HepG2 (cell line): ENCODE data around the gene SPC24. TPM values are rescaled to one million over a fixed set of nuclear protein-coding genes. Genes with fewer than 3 reads are reported as not detected.

ENCODE experiments used
- ASH2L ChIP-seq: fragments of 300-600, 200-600 bp; sonication (generic); IDR thresholded peaks from 2 replicates; pipeline ENCODE4 v1.7.0; 2017; ENCODE audit warnings: low read depth, mild to moderate bottlenecking, moderate library complexity, mixed read lengths, low read length; ENCODE audit not compliant: insufficient read length
- CBFB ChIP-seq: sonication (generic); formaldehyde crosslinking; IDR thresholded peaks from 2 replicates; pipeline ENCODE4 v1.4.0; 2020; ENCODE audit warnings: missing genetic modification reagents
- FOSL2 ChIP-seq: sonication (generic); formaldehyde crosslinking; IDR thresholded peaks from 2 replicates; pipeline ENCODE4 v1.4.0; 2020; ENCODE audit warnings: missing genetic modification reagents
- GATAD2A ChIP-seq: IDR thresholded peaks from 2 replicates; pipeline ENCODE4 v1.6.1; 2016
- GTF3A ChIP-seq: sonication (generic); formaldehyde crosslinking; conservative IDR thresholded peaks from 2 replicates; pipeline ENCODE4 v1.4.0; 2020; ENCODE audit warnings: mild to moderate bottlenecking, missing genetic modification reagents
- HOXD1 ChIP-seq: sonication (generic); formaldehyde crosslinking; IDR thresholded peaks from 2 replicates; pipeline ENCODE4 v1.5.0; 2020; ENCODE audit warnings: missing genetic modification reagents
- MED8 ChIP-seq: sonication (generic); formaldehyde crosslinking; IDR thresholded peaks from 2 replicates; pipeline ENCODE4 v1.8.1; 2023; ENCODE audit warnings: mild to moderate bottlenecking, missing genetic modification reagents; ENCODE audit not compliant: insufficient replicate concordance
- POLR2AphosphoS5 ChIP-seq: IDR thresholded peaks from 2 replicates; pipeline ENCODE4 v1.6.1; 2012; ENCODE audit warnings: low read depth, low read length
- RAD21 ChIP-seq: fragments of 450-650 bp; formaldehyde crosslinking; IDR thresholded peaks from 2 replicates; pipeline ENCODE4 v1.5.0; 2020; ENCODE audit warnings: mild to moderate bottlenecking
- TGIF2 ChIP-seq: IDR thresholded peaks from 2 replicates; pipeline ENCODE4 v1.6.1; 2016; ENCODE audit warnings: control low read depth, missing compliant biosample characterization
- ZNF329 ChIP-seq: sonication (generic); formaldehyde crosslinking; IDR thresholded peaks from 2 replicates; pipeline ENCODE4 v1.9.0; 2021; ENCODE audit warnings: low read depth, mild to moderate bottlenecking, missing genetic modification reagents
- ZSCAN12 ChIP-seq: sonication (generic); formaldehyde crosslinking; IDR thresholded peaks from 2 replicates; pipeline ENCODE4 v1.9.0; 2021; ENCODE audit warnings: mild to moderate bottlenecking, missing genetic modification reagents
- ZSCAN25 ChIP-seq: sonication (generic); formaldehyde crosslinking; IDR thresholded peaks from 2 replicates; pipeline ENCODE4 v1.8.0; 2022; ENCODE audit warnings: mild to moderate bottlenecking, missing genetic modification reagents
- polyA plus RNA-seq, 8 experiments: library from polyadenylated mRNA; depleted of rRNA in 3 of 8; stranded (reverse) in 7 of 8; unstranded in 1 of 8; fragments of >200 nt; fragmentation: Illumina TruSeq in 4 of 8; extraction: Trizol in 4 of 8; gene quantifications; 2 replicates each; pipeline versions ENCODE4 v1.2.1 to v1.2.3, GENCODE V29; 2011 to 2016; ENCODE audit warnings: low read depth in 4 of 8, missing spikeins in 1 of 8, mixed read lengths in 1 of 8; ENCODE audit not compliant: insufficient read depth in 1 of 8
- total RNA-seq, 5 experiments: library from RNA; depleted of rRNA; stranded (reverse); fragments of >200 nt; fragmentation: Illumina TruSeq; extraction: Trizol; gene quantifications; 2 replicates each; pipeline ENCODE4 v1.2.3, GENCODE V29; 2016; ENCODE audit warnings: low read depth in 1 of 5
- TF ChIP-seq, protein P1 (sequence below): sonication (generic); formaldehyde crosslinking; IDR thresholded peaks from 2 replicates; pipeline ENCODE4 v1.4.0; 2020; ENCODE audit warnings: missing genetic modification reagents, borderline replicate concordance
- TF ChIP-seq, protein P2 (sequence below): sonication (generic); formaldehyde crosslinking; IDR thresholded peaks from 2 replicates; pipeline ENCODE4 v1.4.0; 2020; ENCODE audit warnings: missing genetic modification reagents, borderline replicate concordance
- TF ChIP-seq, protein P3 (sequence below): sonication (generic); formaldehyde crosslinking; IDR thresholded peaks from 2 replicates; pipeline ENCODE4 v1.8.0; 2022; ENCODE audit warnings: missing genetic modification reagents, low read depth, mild to moderate bottlenecking, borderline replicate concordance
- TF ChIP-seq, protein P4 (sequence below): sonication (generic); formaldehyde crosslinking; IDR thresholded peaks from 2 replicates; pipeline ENCODE4 v1.4.0; 2020; ENCODE audit warnings: missing genetic modification reagents, low read depth, mild to moderate bottlenecking, borderline replicate concordance
- TF ChIP-seq, protein P5 (sequence below): sonication (generic); formaldehyde crosslinking; IDR thresholded peaks from 2 replicates; pipeline ENCODE4 v1.4.0; 2020; ENCODE audit warnings: missing genetic modification reagents

The SPC24 gene
- total and polyA plus RNA-seq, 2 of the 13 experiments (the other 11 are each of a cell fraction or from before 2014, with no cell fraction given): 10.0 to 46.2 TPM

- TF ChIP-seq, protein P1, sequence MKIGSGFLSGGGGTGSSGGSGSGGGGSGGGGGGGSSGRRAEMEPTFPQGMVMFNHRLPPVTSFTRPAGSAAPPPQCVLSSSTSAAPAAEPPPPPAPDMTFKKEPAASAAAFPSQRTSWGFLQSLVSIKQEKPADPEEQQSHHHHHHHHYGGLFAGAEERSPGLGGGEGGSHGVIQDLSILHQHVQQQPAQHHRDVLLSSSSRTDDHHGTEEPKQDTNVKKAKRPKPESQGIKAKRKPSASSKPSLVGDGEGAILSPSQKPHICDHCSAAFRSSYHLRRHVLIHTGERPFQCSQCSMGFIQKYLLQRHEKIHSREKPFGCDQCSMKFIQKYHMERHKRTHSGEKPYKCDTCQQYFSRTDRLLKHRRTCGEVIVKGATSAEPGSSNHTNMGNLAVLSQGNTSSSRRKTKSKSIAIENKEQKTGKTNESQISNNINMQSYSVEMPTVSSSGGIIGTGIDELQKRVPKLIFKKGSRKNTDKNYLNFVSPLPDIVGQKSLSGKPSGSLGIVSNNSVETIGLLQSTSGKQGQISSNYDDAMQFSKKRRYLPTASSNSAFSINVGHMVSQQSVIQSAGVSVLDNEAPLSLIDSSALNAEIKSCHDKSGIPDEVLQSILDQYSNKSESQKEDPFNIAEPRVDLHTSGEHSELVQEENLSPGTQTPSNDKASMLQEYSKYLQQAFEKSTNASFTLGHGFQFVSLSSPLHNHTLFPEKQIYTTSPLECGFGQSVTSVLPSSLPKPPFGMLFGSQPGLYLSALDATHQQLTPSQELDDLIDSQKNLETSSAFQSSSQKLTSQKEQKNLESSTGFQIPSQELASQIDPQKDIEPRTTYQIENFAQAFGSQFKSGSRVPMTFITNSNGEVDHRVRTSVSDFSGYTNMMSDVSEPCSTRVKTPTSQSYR: peak; percentile 91
- TF ChIP-seq, protein P2, sequence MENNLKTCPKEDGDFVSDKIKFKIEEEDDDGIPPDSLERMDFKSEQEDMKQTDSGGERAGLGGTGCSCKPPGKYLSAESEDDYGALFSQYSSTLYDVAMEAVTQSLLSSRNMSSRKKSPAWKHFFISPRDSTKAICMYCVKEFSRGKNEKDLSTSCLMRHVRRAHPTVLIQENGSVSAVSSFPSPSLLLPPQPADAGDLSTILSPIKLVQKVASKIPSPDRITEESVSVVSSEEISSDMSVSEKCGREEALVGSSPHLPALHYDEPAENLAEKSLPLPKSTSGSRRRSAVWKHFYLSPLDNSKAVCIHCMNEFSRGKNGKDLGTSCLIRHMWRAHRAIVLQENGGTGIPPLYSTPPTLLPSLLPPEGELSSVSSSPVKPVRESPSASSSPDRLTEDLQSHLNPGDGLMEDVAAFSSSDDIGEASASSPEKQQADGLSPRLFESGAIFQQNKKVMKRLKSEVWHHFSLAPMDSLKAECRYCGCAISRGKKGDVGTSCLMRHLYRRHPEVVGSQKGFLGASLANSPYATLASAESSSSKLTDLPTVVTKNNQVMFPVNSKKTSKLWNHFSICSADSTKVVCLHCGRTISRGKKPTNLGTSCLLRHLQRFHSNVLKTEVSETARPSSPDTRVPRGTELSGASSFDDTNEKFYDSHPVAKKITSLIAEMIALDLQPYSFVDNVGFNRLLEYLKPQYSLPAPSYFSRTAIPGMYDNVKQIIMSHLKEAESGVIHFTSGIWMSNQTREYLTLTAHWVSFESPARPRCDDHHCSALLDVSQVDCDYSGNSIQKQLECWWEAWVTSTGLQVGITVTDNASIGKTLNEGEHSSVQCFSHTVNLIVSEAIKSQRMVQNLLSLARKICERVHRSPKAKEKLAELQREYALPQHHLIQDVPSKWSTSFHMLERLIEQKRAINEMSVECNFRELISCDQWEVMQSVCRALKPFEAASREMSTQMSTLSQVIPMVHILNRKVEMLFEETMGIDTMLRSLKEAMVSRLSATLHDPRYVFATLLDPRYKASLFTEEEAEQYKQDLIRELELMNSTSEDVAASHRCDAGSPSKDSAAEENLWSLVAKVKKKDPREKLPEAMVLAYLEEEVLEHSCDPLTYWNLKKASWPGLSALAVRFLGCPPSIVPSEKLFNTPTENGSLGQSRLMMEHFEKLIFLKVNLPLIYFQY (CRISPR knock-in tag): peak; percentile 15; the same call in 1 of the 2 replicates
- TF ChIP-seq RAD21: peak; percentile 69
- peak; percentile 38 for TF ChIP-seq MED8
- no peak for TF ChIP-seq ZSCAN25
- TF ChIP-seq, protein P3, sequence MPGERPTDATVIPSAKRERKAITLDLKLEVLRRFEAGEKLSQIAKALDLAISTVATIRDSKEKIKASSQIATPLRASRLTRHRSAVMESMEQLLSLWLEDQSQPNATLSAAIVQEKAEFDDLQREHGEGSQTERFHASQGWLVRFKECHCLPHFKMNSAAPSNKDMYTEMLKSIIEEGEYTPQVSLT: no peak
- TF ChIP-seq TGIF2: no peak
- TF ChIP-seq ZNF329 (CRISPR knock-in tag): peak; percentile 99
- TF ChIP-seq, protein P4, sequence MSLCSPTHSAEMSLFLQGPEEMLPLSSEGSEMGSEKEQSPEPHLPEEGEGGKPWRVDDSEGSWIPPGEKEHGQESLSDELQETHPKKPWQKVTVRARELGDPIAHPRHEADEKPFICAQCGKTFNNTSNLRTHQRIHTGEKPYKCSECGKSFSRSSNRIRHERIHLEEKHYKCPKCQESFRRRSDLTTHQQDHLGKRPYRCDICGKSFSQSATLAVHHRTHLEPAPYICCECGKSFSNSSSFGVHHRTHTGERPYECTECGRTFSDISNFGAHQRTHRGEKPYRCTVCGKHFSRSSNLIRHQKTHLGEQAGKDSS: peak; percentile 72; the same call in 1 of the 2 replicates
- 0 out of 2 replicates have a peak, but pooled peaks have one; percentile 15 for TF ChIP-seq CBFB (CRISPR knock-in tag)
- peak; percentile 41 for TF ChIP-seq ASH2L
- TF ChIP-seq POLR2AphosphoS5: 0 out of 2 replicates have a peak, but pooled peaks have one; percentile 36
- TF ChIP-seq GTF3A (CRISPR knock-in tag): no peak
- no peak for TF ChIP-seq ZSCAN12 (CRISPR knock-in tag)
- no peak; the same call in 1 of the 2 replicates for TF ChIP-seq FOSL2 (CRISPR knock-in tag)
- TF ChIP-seq, protein P5, sequence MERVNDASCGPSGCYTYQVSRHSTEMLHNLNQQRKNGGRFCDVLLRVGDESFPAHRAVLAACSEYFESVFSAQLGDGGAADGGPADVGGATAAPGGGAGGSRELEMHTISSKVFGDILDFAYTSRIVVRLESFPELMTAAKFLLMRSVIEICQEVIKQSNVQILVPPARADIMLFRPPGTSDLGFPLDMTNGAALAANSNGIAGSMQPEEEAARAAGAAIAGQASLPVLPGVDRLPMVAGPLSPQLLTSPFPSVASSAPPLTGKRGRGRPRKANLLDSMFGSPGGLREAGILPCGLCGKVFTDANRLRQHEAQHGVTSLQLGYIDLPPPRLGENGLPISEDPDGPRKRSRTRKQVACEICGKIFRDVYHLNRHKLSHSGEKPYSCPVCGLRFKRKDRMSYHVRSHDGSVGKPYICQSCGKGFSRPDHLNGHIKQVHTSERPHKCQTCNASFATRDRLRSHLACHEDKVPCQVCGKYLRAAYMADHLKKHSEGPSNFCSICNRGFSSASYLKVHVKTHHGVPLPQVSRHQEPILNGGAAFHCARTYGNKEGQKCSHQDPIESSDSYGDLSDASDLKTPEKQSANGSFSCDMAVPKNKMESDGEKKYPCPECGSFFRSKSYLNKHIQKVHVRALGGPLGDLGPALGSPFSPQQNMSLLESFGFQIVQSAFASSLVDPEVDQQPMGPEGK (CRISPR knock-in tag): peak; percentile 87
- TF ChIP-seq HOXD1 (CRISPR knock-in tag): no peak
- TF ChIP-seq GATAD2A (CRISPR knock-in tag): 0 out of 2 replicates have a peak, but pooled peaks have one; percentile 22
Measured at GRCh38 chr19:11197291-11198174, 42.0 kb upstream of the SPC24 start, which contains the start of gene KANK2 (continued).
